Gastrocnemius medialis (tissue), 4 donors: ENCODE measurements around the gene MED13L.

Experiments used
- POLR2A ChIP-seq, 2 donors: fragments of 450-650 bp; IDR thresholded peaks; one replicate each; pipeline ENCODE4 v1.6.1; 2017; ENCODE audit warnings: antibody characterized with exemption in 2 of 2, mild to moderate bottlenecking in 2 of 2, moderate library complexity in 2 of 2
- TF ChIP-seq, protein P1 (sequence below), 5 experiments: fragments of 450-650 bp in 3 of 5; fragments of 200-600 bp in 2 of 5; sonication (generic) in 2 of 5; IDR thresholded peaks in 4 of 5; conservative IDR thresholded peaks in 1 of 5; 1 replicate in 4 of 5; 2 replicates in 1 of 5; pipeline ENCODE4 v1.5.1; 2016 to 2019; ENCODE audit warnings: antibody characterized with exemption in 5 of 5, mild to moderate bottlenecking in 3 of 5, moderate library complexity in 3 of 5

DNA sequence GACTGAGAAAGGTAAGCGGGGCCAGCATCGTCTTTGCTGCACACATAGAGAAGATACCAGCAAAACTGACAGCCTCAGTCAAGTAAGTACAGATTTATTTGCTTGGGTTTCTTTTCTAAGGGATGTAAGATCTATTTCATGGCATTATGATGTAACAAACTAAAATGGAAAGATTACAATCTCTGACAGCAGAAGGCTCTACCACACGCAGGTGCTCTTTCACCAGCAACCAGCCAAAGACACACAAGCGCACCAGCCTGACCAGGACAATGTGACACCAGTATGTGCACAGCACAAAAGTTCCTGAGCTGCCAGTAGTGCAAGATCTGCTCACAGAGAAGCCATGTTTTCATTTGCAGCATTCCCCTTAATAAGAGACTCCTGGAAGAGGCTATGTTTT lies 311.1 kb downstream of the MED13L start:
- no peak for TF ChIP-seq POLR2A (IDR thresholded peaks at IDR 0.05)
- TF ChIP-seq, protein P1, sequence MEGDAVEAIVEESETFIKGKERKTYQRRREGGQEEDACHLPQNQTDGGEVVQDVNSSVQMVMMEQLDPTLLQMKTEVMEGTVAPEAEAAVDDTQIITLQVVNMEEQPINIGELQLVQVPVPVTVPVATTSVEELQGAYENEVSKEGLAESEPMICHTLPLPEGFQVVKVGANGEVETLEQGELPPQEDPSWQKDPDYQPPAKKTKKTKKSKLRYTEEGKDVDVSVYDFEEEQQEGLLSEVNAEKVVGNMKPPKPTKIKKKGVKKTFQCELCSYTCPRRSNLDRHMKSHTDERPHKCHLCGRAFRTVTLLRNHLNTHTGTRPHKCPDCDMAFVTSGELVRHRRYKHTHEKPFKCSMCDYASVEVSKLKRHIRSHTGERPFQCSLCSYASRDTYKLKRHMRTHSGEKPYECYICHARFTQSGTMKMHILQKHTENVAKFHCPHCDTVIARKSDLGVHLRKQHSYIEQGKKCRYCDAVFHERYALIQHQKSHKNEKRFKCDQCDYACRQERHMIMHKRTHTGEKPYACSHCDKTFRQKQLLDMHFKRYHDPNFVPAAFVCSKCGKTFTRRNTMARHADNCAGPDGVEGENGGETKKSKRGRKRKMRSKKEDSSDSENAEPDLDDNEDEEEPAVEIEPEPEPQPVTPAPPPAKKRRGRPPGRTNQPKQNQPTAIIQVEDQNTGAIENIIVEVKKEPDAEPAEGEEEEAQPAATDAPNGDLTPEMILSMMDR (IDR thresholded peaks at IDR 0.05 in 4 of 5, conservative IDR thresholded peaks at IDR 0.05 in 1 of 5): no peak
